ENCODE measurements around the gene PLD4.
A peak's percentile ranks its signal among the peaks of the same experiment; 100 is the strongest.
"Not testable (repeated sequence)": the region's sequence is repeated elsewhere in the genome, so short reads cannot be mapped to it uniquely, and the experiment has no call there.

PLD4 gene

DNA sequence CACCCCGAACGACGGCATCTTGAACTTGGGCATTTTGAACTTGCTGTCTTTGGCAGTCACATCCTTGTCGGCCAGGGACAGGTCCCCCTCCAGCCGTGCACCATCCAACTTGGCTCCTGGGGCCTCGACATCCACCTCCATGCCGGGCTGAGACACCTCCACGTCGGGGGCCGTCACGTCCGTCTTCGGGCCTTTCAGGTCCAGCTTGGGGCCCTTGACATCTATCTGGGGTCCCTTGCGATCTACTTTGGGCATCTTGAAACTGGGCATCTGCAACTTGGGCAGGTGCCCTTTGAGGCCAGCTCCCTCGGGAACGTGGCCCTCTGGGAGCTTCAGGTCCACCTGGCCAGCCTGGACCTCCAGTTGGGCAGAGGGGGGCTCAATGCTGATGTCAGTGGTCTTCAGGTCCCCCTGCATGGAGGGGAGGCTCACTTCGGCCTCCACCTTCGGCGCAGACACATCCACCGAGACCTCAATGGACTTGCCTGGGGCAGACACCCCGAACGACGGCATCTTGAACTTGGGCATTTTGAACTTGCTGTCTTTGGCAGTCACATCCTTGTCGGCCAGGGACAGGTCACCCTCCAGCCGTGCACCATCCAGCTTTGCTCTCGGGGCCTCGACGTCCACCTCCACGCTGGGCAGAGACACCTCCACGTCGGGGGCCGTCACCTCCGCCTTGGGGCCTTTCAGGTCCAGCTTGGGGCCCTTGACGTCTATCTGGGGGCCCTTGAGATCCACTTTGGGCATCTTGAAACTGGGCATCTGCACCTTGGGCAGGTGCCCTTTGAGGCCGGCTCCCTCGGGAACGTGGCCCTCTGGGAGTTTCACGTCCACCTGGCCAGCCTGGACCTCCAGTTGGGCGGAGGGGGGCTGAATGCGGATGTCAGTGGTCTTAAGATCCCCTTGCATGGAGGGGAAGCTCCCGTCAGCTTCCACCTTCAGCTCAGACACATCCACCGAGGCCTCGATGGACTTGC, 21.6 kb downstream of the PLD4 start:
- H3K27ac Mint-ChIP-seq: not testable (repeated sequence)

DNA sequence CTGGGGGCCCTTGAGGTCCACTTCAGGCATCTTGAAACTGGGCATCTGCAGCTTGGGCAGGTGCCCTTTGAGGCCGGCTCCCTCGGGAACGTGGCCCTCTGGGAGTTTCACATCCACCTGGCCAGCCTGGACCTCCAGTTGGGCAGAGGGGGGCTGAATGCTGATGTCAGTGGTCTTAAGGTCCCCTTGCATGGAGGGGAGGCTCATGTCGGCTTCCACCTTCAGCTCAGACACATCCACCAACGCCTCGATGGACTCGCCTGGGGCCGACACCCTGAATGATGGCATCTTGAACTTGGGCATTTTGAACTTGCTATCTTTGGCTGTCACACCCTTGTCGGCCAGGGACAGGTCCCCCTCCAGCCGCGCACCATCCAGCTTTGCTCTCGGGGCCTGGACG, 22.5 kb downstream of the PLD4 start:
- not testable (repeated sequence) for H3K27me3 Mint-ChIP-seq; H3K27ac Mint-ChIP-seq; H3K36me3 Mint-ChIP-seq; H3K4me3 Mint-ChIP-seq; H3K9me3 Mint-ChIP-seq (ENCODE audit: low read depth); H3K4me1 Mint-ChIP-seq (ENCODE audit: low read depth)

More for the DNA sequence above, 21.6 kb downstream of the PLD4 start:
- not testable (repeated sequence) for H3K4me3 Mint-ChIP-seq; H3K4me1 Mint-ChIP-seq (ENCODE audit: low read depth); H3K36me3 Mint-ChIP-seq; H3K9me3 Mint-ChIP-seq (ENCODE audit: low read depth); H3K27me3 Mint-ChIP-seq

DNA sequence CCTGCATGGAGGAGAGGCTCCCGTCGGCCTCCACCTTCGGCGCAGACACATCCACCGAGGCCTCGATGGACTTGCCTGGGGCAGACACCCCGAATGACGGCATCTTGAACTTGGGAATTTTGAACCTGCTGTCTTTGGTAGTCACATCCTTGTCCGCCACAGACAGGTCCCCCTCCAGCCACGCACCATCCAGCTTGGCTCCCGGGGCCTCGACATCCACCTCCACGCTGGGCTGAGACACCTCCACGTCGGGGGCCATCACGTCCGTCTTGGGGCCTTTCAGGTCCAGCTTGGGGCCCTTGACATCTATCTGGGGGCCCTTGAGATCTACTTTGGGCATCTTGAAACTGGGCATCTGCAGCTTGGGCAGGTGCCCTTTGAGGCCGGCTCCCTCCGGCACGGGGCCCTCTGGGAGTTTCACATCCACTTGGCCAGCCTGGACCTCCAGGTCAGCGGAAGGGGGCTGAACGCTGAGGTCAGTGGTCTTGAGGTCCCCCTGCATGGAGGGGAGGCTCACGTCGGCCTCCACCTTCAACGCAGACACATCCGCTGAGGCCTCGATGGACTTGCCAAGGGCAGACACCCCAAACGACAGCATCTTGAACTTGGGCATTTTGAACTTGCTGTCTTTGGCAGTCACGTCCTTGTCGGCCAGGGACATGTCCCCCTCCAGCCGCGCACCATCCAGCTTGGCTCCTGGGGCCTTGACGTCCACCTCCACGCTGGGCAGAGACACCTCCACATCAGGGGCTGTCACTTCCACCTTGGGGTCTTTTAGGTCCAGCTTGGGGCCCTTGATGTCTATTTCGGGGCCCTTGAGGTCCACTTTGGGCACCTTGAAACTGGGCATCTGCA, 23.4 kb downstream of the PLD4 start:
- H3K27ac Mint-ChIP-seq; H3K9me3 Mint-ChIP-seq (ENCODE audit: low read depth); H3K36me3 Mint-ChIP-seq; H3K4me1 Mint-ChIP-seq (ENCODE audit: low read depth); H3K27me3 Mint-ChIP-seq; H3K4me3 Mint-ChIP-seq: not testable (repeated sequence)

DNA sequence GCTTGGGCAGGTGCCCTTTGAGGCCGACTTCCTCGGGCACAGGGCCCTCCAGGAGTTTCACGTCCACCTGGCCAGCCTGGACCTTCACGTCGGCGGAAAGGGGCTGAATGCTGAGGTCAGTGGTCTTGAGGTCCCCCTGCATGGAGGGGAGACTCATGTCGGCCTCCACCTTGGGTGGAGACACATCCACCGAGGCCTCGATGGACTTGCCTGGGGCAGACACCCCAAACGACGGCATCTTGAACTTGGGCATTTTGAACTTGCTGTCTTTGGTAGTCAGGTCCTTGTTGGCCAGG, 24.0 kb downstream of the PLD4 start:
- H3K27me3 Mint-ChIP-seq: no peaks in the 10 kb centered on the region
- no peaks in the 10 kb centered on the region for H3K4me1 Mint-ChIP-seq (ENCODE audit: low read depth)
- no peaks in the 10 kb centered on the region for H3K36me3 Mint-ChIP-seq
- H3K27ac Mint-ChIP-seq: no peak overlapping the region
- H3K4me3 Mint-ChIP-seq: no peak overlapping the region
- H3K9me3 Mint-ChIP-seq (ENCODE audit: low read depth): no peaks in the 10 kb centered on the region

DNA sequence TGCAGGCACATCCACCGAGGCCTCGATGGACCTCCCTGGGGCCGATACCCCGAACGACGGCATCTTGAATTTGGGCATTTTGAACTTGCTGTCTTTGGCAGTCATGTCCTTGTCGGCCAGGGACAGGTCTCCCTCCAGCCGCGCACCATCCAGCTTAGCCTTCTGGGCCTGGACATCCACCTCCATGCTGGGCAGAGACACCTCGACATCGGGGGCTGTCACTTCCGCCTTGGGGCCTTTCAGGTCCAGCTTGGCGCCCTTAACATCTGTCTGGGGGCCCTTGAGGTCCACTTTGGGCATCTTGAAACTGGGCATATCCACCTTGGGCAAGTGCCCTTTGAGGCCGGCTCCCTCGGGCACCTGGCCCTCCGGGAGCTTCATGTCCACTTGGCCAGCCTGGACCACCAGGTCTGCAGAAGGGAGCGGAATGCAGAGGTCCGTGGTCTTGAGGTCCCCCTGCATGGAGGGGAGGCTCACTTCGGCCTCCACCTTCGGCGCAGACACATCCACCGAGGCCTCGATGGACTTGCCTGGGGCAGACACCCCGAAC, 24.8 kb downstream of the PLD4 start:
- not testable (repeated sequence) for H3K4me1 Mint-ChIP-seq (ENCODE audit: low read depth); H3K9me3 Mint-ChIP-seq (ENCODE audit: low read depth); H3K27ac Mint-ChIP-seq; H3K4me3 Mint-ChIP-seq; H3K27me3 Mint-ChIP-seq; H3K36me3 Mint-ChIP-seq

DNA sequence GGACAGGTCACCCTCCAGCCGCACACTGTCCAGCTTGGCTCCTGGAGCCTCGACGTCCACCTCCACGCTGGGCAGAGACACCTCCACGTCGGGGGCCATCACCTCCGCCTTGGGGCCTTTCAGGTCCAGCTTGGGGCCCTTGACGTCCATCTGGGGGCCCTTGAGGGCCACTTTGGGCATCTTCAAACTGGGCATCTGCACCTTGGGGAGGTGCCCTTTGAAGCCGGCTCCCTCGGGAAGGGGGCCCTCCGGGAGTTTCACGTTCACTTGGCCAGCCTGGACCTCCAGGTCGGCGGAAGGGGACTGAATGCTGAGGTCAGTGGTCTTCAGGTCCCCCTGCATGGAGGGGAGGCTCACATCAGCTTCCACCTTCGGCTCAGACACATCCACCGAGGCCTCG, 25.3 kb downstream of the PLD4 start:
- Mint-ChIP-seq H3K4me3 (no peak overlapping the region), H3K9me3 (ENCODE audit: low read depth) (no peaks in the 10 kb centered on the region), H3K36me3 (no peaks in the 10 kb centered on the region), H3K4me1 (ENCODE audit: low read depth) (no peaks in the 10 kb centered on the region), H3K27ac (no peak overlapping the region), H3K27me3 (no peaks in the 10 kb centered on the region)

DNA sequence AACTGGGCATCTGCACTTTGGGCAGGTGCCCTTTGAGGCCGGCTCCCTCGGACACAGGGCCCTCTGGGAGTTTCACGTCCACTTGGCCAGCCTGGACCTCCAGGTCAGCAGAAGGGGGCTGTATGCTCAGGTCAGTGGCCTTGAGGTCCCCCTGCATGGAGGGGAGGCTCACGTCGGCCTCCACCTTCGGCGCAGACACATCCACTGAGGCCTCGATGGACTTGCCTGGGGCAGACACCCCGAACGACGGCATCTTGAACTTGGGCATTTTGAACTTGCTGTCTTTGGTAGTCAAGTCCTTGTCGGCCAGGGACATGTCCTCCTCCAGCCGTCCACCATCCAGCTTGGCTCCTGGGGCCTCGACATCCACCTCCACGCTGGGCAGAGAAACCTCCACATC, 26.0 kb downstream of the PLD4 start:
- not testable (repeated sequence) for H3K9me3 Mint-ChIP-seq (ENCODE audit: low read depth); H3K4me1 Mint-ChIP-seq (ENCODE audit: low read depth); H3K36me3 Mint-ChIP-seq; H3K4me3 Mint-ChIP-seq; H3K27me3 Mint-ChIP-seq; H3K27ac Mint-ChIP-seq

DNA sequence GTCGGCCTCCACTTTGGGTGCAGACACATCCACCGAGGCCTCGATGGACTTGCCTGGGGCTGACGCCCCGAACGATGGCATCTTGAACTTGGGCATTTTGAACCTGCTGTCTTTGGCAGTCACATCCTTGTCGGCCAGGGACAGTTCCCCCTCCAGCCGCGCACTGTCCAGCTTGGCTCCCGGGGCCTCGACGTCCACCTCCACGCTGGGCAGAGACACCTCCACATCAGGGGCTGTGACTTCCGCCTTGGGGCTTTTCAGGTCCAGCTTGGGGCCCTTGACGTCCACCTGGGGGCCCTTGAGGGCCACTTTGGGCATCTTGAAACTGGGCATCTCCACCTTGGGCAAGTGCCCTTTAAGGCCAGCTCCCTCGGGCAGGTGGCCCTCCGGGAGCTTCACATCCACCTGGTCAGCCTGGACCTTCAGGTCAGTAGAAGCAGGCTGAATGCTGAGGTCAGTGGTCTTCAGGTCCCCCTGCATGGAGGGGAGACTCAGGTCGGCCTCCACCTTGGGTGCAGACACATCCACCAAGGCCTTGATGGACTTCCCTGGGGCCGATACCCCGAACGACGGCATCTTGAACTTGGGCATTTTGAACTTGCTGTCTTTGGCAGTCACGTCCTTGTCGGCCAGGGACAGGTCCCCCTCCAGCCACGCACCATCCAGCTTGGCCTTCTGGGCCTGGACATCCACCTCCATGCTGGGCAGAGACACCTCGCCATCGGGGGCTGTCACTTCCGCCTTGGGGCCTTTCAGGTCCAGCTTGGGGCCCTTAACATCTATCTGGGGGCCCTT, 27.4 kb downstream of the PLD4 start:
- not testable (repeated sequence) for H3K36me3 Mint-ChIP-seq; H3K27me3 Mint-ChIP-seq; H3K4me3 Mint-ChIP-seq; H3K9me3 Mint-ChIP-seq (ENCODE audit: low read depth); H3K27ac Mint-ChIP-seq; H3K4me1 Mint-ChIP-seq (ENCODE audit: low read depth)

DNA sequence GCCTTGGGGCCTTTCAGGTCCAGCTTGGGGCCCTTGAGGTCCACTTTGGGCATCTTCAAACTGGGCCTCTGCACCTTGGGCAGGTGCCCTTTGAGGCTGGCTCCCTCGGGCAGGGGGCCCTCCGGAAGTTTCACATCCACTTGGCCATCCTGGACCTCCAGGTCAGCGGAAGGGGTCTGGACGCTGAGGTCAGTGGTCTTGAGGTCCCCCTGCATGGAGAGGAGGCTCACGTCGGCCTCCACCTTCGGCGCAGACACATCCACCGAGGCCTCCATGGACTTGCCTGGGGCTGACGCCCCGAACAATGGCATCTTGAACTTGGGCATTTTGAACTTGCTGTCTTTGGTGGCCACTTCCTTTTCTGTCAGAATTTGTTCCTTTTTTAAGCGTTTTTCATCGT, 28.4 kb downstream of the PLD4 start:
- Mint-ChIP-seq H3K9me3 (ENCODE audit: low read depth) (no peaks in the 10 kb centered on the region), H3K27ac (peak overlapping the region; percentile 43), H3K27me3 (peaks cover 2% of the 10 kb centered on the region), H3K4me1 (ENCODE audit: low read depth) (no peaks in the 10 kb centered on the region), H3K36me3 (no peaks in the 10 kb centered on the region), H3K4me3 (no peak overlapping the region)

DNA sequence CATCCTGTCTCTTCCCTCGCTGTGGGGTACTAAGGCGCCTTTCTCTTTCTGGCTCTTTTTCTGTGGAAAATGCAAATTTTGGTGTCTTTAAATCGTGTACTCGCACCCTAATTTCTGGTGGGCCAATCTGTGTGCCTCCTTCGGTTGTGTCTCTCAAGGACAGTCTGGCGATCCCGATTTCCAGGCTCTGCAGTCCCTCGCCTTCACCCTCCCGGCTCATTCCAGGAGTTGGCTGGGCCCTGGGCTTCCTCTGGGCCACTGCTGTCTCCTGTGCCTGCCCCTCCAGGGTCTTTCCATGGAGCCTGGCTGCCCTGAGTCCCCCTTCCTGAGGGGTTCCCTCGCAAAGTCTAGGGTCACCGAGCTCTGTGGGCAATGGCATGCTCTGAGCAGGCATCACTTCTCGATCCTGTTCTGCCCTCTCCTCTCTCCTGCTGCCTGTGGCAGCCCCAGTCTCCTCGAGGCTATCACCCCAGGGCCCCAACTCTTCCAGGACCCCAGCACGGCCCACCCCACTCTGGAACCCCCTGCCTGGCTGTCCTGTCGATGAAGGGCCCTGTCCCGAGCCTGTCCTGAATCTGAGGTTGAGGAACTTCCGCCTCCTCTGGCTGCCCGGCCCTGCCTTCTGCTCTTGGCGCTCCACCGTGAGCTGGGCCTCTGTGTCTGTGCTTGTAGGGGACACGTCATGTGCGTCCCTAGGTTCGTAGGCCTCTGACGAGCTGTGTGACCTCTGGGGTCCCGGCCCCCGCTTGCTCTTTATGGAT, 29.4 kb downstream of the PLD4 start:
- Mint-ChIP-seq H3K36me3 (no peaks in the 10 kb centered on the region), H3K9me3 (ENCODE audit: low read depth) (no peaks in the 10 kb centered on the region), H3K4me1 (ENCODE audit: low read depth) (no peaks in the 10 kb centered on the region), H3K4me3 (no peak overlapping the region), H3K27ac (no peak overlapping the region), H3K27me3 (peaks cover 2% of the 10 kb centered on the region)

DNA sequence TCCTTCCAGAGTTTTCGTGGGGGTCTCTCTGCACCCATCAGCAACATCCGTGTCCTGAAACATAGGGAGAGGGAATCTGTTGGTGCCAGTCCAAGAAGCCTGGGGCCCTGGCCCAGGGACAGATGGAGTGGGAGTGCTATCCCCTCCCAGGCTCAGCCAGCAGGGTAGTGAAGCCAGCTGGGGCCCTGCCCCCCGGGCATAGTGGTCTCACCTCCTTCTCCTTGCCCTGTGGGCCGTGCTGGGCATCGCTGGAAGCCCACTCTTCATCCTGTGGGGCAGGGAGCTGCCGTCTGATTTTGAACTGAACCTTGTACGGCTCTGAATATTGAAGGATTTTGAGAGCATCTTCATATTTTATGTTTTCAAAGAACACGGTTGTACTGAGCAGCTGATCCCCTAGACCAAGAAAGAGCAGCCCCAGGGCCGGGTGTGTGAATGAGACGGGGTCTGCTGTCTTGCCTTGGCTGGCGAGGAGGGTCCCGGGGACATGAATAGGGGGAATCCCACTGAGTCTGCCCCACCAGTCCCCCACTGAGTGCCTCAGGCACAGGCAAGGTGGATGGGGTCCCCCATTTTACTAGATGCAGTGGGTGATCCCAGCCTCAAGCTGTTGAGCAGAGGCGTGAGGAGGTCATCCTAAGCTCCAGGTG, 30.2 kb downstream of the PLD4 start:
- Mint-ChIP-seq H3K4me3 (no peak overlapping the region), H3K27ac (no peak overlapping the region), H3K27me3 (peaks cover 2% of the 10 kb centered on the region), H3K36me3 (no peaks in the 10 kb centered on the region), H3K9me3 (ENCODE audit: low read depth) (no peaks in the 10 kb centered on the region), H3K4me1 (ENCODE audit: low read depth) (no peaks in the 10 kb centered on the region)

DNA sequence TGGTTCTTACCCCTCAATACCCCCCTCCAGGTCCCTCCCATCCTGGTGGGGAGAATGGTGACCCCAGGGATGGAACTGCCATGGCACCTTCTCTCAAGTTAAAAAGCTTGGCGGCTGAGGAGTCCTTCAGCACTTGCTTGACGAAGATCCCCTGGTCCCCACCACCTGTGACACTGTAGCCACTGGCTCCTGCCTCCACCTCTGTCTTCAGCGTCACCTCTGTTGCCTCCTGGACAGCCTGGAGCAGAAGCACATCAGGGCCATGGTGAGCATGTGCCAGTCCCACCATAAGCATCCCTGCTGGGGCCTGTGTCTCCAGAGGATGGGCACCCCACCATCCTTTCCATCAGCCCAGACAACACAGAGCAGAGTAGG, 30.7 kb downstream of the PLD4 start:
- H3K4me3 Mint-ChIP-seq: no peak overlapping the region
- no peaks in the 10 kb centered on the region for H3K9me3 Mint-ChIP-seq (ENCODE audit: low read depth)
- no peaks in the 10 kb centered on the region for H3K4me1 Mint-ChIP-seq (ENCODE audit: low read depth)
- H3K27me3 Mint-ChIP-seq: peaks cover 2% of the 10 kb centered on the region
- H3K27ac Mint-ChIP-seq: no peak overlapping the region
- H3K36me3 Mint-ChIP-seq: no peaks in the 10 kb centered on the region

DNA sequence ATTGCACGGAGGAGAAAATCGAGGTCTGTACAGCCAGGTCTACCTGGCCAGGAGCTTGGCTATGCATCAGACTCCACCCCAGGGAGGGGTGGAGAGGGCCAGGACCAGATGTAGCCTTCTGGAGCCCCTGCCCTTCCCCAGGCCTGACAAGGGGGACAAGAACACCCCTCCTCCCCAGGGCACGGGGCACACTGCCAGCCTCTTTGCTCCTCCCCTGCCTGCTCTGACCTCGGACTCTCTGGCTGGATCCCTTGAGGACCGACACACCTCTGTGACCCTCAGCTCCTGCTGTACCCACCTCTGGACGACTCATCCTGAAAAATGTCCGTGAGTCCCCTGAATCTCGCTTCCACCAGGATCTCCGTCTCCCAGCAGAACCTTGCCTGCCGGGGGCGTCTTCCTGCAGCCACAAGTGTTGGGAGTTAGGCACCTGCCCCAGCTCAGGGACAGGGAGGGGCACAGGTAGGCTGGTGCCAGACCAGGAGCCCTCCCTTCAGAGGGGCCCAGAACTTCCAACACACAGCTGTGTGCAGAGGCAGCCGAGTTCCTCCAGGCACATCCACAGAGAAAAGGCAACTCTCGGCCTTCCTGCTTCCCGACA, 31.7 kb downstream of the PLD4 start:
- Mint-ChIP-seq H3K4me1 (ENCODE audit: low read depth) (no peaks in the 10 kb centered on the region), H3K27me3 (peaks cover 2% of the 10 kb centered on the region), H3K4me3 (no peak overlapping the region), H3K9me3 (ENCODE audit: low read depth) (no peaks in the 10 kb centered on the region), H3K36me3 (no peaks in the 10 kb centered on the region), H3K27ac (no peak overlapping the region)

All from activated naive CD8-positive, alpha-beta T cell (primary cell).